OCI-LY7 (cell line): Measurements from ENCODE around the gene IRAK1. TPM values are rescaled to one million over a fixed set of nuclear protein-coding genes. Genes with fewer than 3 reads are reported as not detected.

Source experiments
- BruUV-seq: library from RNA; stranded (reverse); fragments of 400-500 nt; replicated peaks from 2 replicates; lab custom pipeline; 2021; lab: Mats Ljungman, UMichigan
- CTCF ChIA-PET: fragments of 300-600 bp; sonication (Branson Sonifier 250); formaldehyde crosslinking; loops from one replicate; lab custom pipeline; 2022; ENCODE audit warnings: antibody characterized with exemption; ENCODE audit not compliant: unreplicated experiment; lab: Charles Lee
- POLR2A ChIA-PET: fragments of 300-600 bp; sonication (Branson Sonifier 250); formaldehyde crosslinking; loops from one replicate; lab custom pipeline; 2022; ENCODE audit warnings: antibody characterized with exemption; lab: Charles Lee
- DNase-seq: peaks from one replicate; pipeline ENCODE4 v3.0.0-alpha.2; 2015; ENCODE audit warnings: low spot score
- H2AFZ ChIP-seq: fragments of 200-600 bp; sonication (generic), shearing (Covaris generic); 2 replicates; pipeline ENCODE4 v1.6.1; 2014; ENCODE audit warnings: mild to moderate bottlenecking, antibody characterized with exemption, low read length, moderate library complexity
- H3K27ac ChIP-seq: fragments of 200-600 bp; sonication (generic); 2 replicates; pipeline ENCODE4 v1.5.1; 2014; ENCODE audit warnings: mixed run types, low read depth, mild to moderate bottlenecking, moderate library complexity, low read length, inconsistent platforms; ENCODE audit not compliant: poor library complexity, severe bottlenecking
- H3K36me3 ChIP-seq: fragments of 200-600 bp; sonication (generic); 2 replicates; pipeline ENCODE4 v1.6.1; 2014; ENCODE audit warnings: mild to moderate bottlenecking, antibody characterized with exemption, low read length, moderate library complexity, mixed read lengths; ENCODE audit not compliant: insufficient read depth
- H3K4me1 ChIP-seq: fragments of 200-600 bp; sonication (generic); 2 replicates; pipeline ENCODE4 v1.5.1; 2014; ENCODE audit warnings: mild to moderate bottlenecking, low read length; ENCODE audit not compliant: insufficient read depth, poor library complexity, severe bottlenecking
- H3K4me2 ChIP-seq: fragments of 200-600 bp; sonication (generic); 2 replicates; pipeline ENCODE4 v1.6.1; 2014; ENCODE audit warnings: mild to moderate bottlenecking, low read length
- H3K4me3 ChIP-seq: fragments of 200-600 bp; sonication (generic); 2 replicates; pipeline ENCODE4 v1.5.1; 2014; ENCODE audit warnings: mild to moderate bottlenecking, low read depth, low read length; ENCODE audit not compliant: poor library complexity, severe bottlenecking
- H3K79me2 ChIP-seq: fragments of 200-600 bp; sonication (generic); 2 replicates; pipeline ENCODE4 v1.6.1; 2016; ENCODE audit warnings: low read depth, mild to moderate bottlenecking, low read length, moderate library complexity, mixed read lengths; ENCODE audit not compliant: insufficient read depth
- H3K9me2 ChIP-seq: fragments of 200-600 bp; sonication (generic); 2 replicates; pipeline ENCODE4 v1.6.1; 2016; ENCODE audit warnings: mild to moderate bottlenecking, low read length, mixed read lengths; ENCODE audit not compliant: insufficient read depth
- H3K9me3 ChIP-seq: fragments of 200-600 bp; sonication (generic); 2 replicates; pipeline ENCODE4 v1.6.1; 2014; ENCODE audit warnings: mild to moderate bottlenecking, mixed run types, low read length, mixed read lengths
- H4K20me1 ChIP-seq: fragments of 200-600 bp; sonication (generic); 2 replicates; pipeline ENCODE4 v1.6.1; 2014; ENCODE audit warnings: mild to moderate bottlenecking, antibody characterized with exemption, low read length, moderate library complexity, mixed read lengths; ENCODE audit not compliant: insufficient read depth
- CTCF ChIP-seq: fragments of 200-600 bp; sonication (generic); conservative IDR thresholded peaks from 2 replicates; pipeline ENCODE4 v1.5.1; 2014; ENCODE audit warnings: mild to moderate bottlenecking, antibody characterized with exemption, low read length, moderate library complexity, mixed read lengths
- EZH2phosphoT487 ChIP-seq: fragments of 200-600 bp; sonication (generic); IDR thresholded peaks from 2 replicates; pipeline ENCODE4 v1.6.1; 2018; ENCODE audit warnings: low read depth, borderline replicate concordance, mild to moderate bottlenecking, mixed run types, antibody characterized with exemption, low read length, moderate library complexity, mixed read lengths
- intact Hi-C: fragments of 100-400 bp; cut with micrococcal nuclease; formaldehyde crosslinking; loops from one replicate; pipeline ENCODE4 v1.10.0; 2022; ENCODE audit not compliant: unreplicated experiment
- total RNA-seq, 2 experiments: library from RNA; depleted of rRNA in 1 of 2; stranded (reverse); fragments of >200 nt in 1 of 2; shearing (Covaris generic) in 1 of 2; gene quantifications; 2 replicates each; pipeline ENCODE4 v1.2.3, GENCODE V29; 2014 to 2022

IRAK1 gene
- total RNA-seq, 2 experiments from 2014 or later: 75.5 to 136 TPM

GRCh38 chrX:153989973-153990655, 29.6 kb downstream of the IRAK1 start:
- no peak for TF ChIP-seq EZH2phosphoT487
- no peak for TF ChIP-seq CTCF
- intact Hi-C loops: no loop called here
- Histone ChIP-seq H2AFZ (no peak overlapping the region), H3K4me2 (no peak overlapping the region), H3K4me3 (no peak overlapping the region), H3K79me2 (no peaks in the 10 kb centered on the region), H3K27ac (no peak overlapping the region), H4K20me1 (no peaks in the 10 kb centered on the region), H3K36me3 (no peaks in the 10 kb centered on the region), H3K9me2 (no peaks in the 10 kb centered on the region), H3K4me1 (peaks cover 3% of the 10 kb centered on the region), H3K9me3 (no peaks in the 10 kb centered on the region)
- no TSS peak for BruUV-seq
- no peak for DNase-seq
- CTCF ChIA-PET: no interaction called here
- POLR2A ChIA-PET: no interaction called here

- H3K27ac ChIP-seq: no peak overlapping the region
- no peak overlapping the region for H3K4me2 ChIP-seq
- no peaks in the 10 kb centered on the region for H3K79me2 ChIP-seq
- no peak for TF ChIP-seq EZH2phosphoT487
- intact Hi-C loops: no loop called here
- H3K9me3 ChIP-seq: no peaks in the 10 kb centered on the region
- H4K20me1 ChIP-seq: no peaks in the 10 kb centered on the region
- no peaks in the 10 kb centered on the region for H3K9me2 ChIP-seq
- no TSS peak for BruUV-seq
- H2AFZ ChIP-seq: no peak overlapping the region
- ChIA-PET CTCF (no interaction called here), POLR2A (no interaction called here)
- H3K36me3 ChIP-seq: no peaks in the 10 kb centered on the region
- peaks cover 6% of the 10 kb centered on the region for H3K4me1 ChIP-seq
- no peak for DNase-seq
- H3K4me3 ChIP-seq: no peak overlapping the region
Measured at GRCh38 chrX:153988493-153988892, 31.2 kb downstream of the IRAK1 start.

GRCh38 chrX:153984351-153985178, 35.1 kb downstream of the IRAK1 start:
- DNase-seq: no peak
- intact Hi-C loops: no loop called here
- CTCF ChIA-PET: no interaction called here
- H3K36me3 ChIP-seq: no peaks in the 10 kb centered on the region
- BruUV-seq: no TSS peak
- peaks cover 11% of the 10 kb centered on the region for H3K4me1 ChIP-seq
- H3K4me2 ChIP-seq: no peak overlapping the region
- H3K9me3 ChIP-seq: no peaks in the 10 kb centered on the region
- no peak overlapping the region for H3K27ac ChIP-seq
- POLR2A ChIA-PET: interaction anchor here (0.5 kb wide), 1 partner anchor 182 kb away, joined by 3 read pairs; no protein-coding TSS in a partner anchor
- H3K79me2 ChIP-seq: no peaks in the 10 kb centered on the region
- no peak overlapping the region for H2AFZ ChIP-seq
- no peaks in the 10 kb centered on the region for H3K9me2 ChIP-seq
- H4K20me1 ChIP-seq: no peaks in the 10 kb centered on the region
- H3K4me3 ChIP-seq: no peak overlapping the region
- TF ChIP-seq EZH2phosphoT487: no peak
- no peak for TF ChIP-seq CTCF
